ENCODE results near the gene GAL3ST2. TPM values are rescaled to one million over a fixed set of nuclear protein-coding genes. Genes with fewer than 3 reads are reported as not detected.
"Not testable (repeated sequence)": the region's sequence is repeated elsewhere in the genome, so short reads cannot be mapped to it uniquely, and the experiment has no call there.

GAL3ST2 gene
- total RNA-seq, 1 experiment from 2014 or later: not detected

GRCh38 chr2:241818943-241819270, 42.3 kb downstream of the GAL3ST2 start:
- no peak for TF ChIP-seq EZH2 (IDR thresholded peaks at IDR 0.05; ENCODE audit: low read length, unreplicated experiment)
- TF ChIP-seq CTCF (conservative IDR thresholded peaks at IDR 0.05; ENCODE audit: low read depth, low read length): no peak
- no peak for TF ChIP-seq EZH2phosphoT487 (IDR thresholded peaks at IDR 0.05; ENCODE audit: borderline replicate concordance, low read length)
- DNase-seq: no peak
- Histone ChIP-seq H3K9me2 (replicated peaks; ENCODE audit: low read length) (no peaks in the 10 kb centered on the region), H3K27me3 (ENCODE audit: low read length) (no peaks in the 10 kb centered on the region), H3K9me3 (ENCODE audit: low read length) (no peaks in the 10 kb centered on the region), H3K27ac (ENCODE audit: low read length) (no peak overlapping the region), H2AFZ (ENCODE audit: low read length) (no peak overlapping the region), H3K4me1 (ENCODE audit: insufficient read depth, low read length) (no peaks in the 10 kb centered on the region), H3K4me3 (ENCODE audit: low read length) (no peak overlapping the region), H3K9ac (ENCODE audit: low read length) (no peak overlapping the region), H3F3A (ENCODE audit: low read length, unreplicated experiment) (no peaks in the 10 kb centered on the region), H3K36me3 (ENCODE audit: low read depth, low read length) (no peaks in the 10 kb centered on the region), H3K4me2 (ENCODE audit: low read length) (no peak overlapping the region), H3K79me2 (ENCODE audit: low read length) (no peaks in the 10 kb centered on the region), H4K20me1 (ENCODE audit: low read length) (no peaks in the 10 kb centered on the region)
- ChIA-PET CTCF (no interaction called here), POLR2A (ENCODE audit: unreplicated experiment) (no interaction called here)
- ATAC-seq: no peak
- no TSS peak for BruUV-seq (replicated peaks)
- intact Hi-C loops (cut with micrococcal nuclease): no loop called here

- H3K4me2 ChIP-seq (ENCODE audit: low read length); DNase-seq; H3K9me3 ChIP-seq (ENCODE audit: low read length); H3K36me3 ChIP-seq (ENCODE audit: low read depth, low read length); H2AFZ ChIP-seq (ENCODE audit: low read length); POLR2A ChIA-PET (ENCODE audit: unreplicated experiment); H3K9me2 ChIP-seq (replicated peaks; ENCODE audit: low read length); BruUV-seq (replicated peaks); H3K9ac ChIP-seq (ENCODE audit: low read length); H3F3A ChIP-seq (ENCODE audit: low read length, unreplicated experiment); H3K4me3 ChIP-seq (ENCODE audit: low read length); H3K27ac ChIP-seq (ENCODE audit: low read length); CTCF ChIA-PET; intact Hi-C loops (cut with micrococcal nuclease); H4K20me1 ChIP-seq (ENCODE audit: low read length); H3K79me2 ChIP-seq (ENCODE audit: low read length); H3K27me3 ChIP-seq (ENCODE audit: low read length); H3K4me1 ChIP-seq (ENCODE audit: insufficient read depth, low read length); ATAC-seq: not testable (repeated sequence)
Measured at GRCh38 chr2:241819947-241820624, 43.5 kb downstream of the GAL3ST2 start.

- POLR2A ChIA-PET (ENCODE audit: unreplicated experiment): no interaction called here
- H2AFZ ChIP-seq (ENCODE audit: low read length): no peak overlapping the region
- H3K27me3 ChIP-seq (ENCODE audit: low read length): no peaks in the 10 kb centered on the region
Measured at GRCh38 chr2:241820625-241821384, 44.2 kb downstream of the GAL3ST2 start.

More at GRCh38 chr2:241820625-241821384, 44.2 kb downstream of the GAL3ST2 start:
- TF ChIP-seq CTCF (conservative IDR thresholded peaks at IDR 0.05; ENCODE audit: low read depth, low read length): no peak
- TF ChIP-seq EZH2 (IDR thresholded peaks at IDR 0.05; ENCODE audit: low read length, unreplicated experiment): no peak
- TF ChIP-seq EZH2phosphoT487 (IDR thresholded peaks at IDR 0.05; ENCODE audit: borderline replicate concordance, low read length): no peak
- Histone ChIP-seq H3K9ac (ENCODE audit: low read length) (no peak overlapping the region), H3K9me3 (ENCODE audit: low read length) (no peaks in the 10 kb centered on the region), H3K4me2 (ENCODE audit: low read length) (no peak overlapping the region), H4K20me1 (ENCODE audit: low read length) (no peaks in the 10 kb centered on the region), H3K4me1 (ENCODE audit: insufficient read depth, low read length) (no peaks in the 10 kb centered on the region), H3K27ac (ENCODE audit: low read length) (no peak overlapping the region), H3K4me3 (ENCODE audit: low read length) (no peak overlapping the region), H3K79me2 (ENCODE audit: low read length) (no peaks in the 10 kb centered on the region), H3K9me2 (replicated peaks; ENCODE audit: low read length) (no peaks in the 10 kb centered on the region), H3F3A (ENCODE audit: low read length, unreplicated experiment) (no peaks in the 10 kb centered on the region), H3K36me3 (ENCODE audit: low read depth, low read length) (no peaks in the 10 kb centered on the region)
- DNase-seq (no peak), ATAC-seq (no peak)
- CTCF ChIA-PET: no interaction called here
- BruUV-seq (replicated peaks): no TSS peak
- intact Hi-C loops (cut with micrococcal nuclease): no loop called here

Data from PC-3 (cell line).